WTC11 (cell line): ENCODE measurements around the gene ERBB2. TPM values are rescaled to one million over a fixed set of nuclear protein-coding genes. Genes with fewer than 3 reads are reported as not detected.

Source experiments
- CREB1 ChIP-seq: sonication (generic); formaldehyde crosslinking; IDR thresholded peaks from 2 replicates; pipeline ENCODE4 v1.8.0; 2023; ENCODE audit warnings: mild to moderate bottlenecking, missing genetic modification reagents
- FOXP4 ChIP-seq: sonication (generic); formaldehyde crosslinking; IDR thresholded peaks from 2 replicates; pipeline ENCODE4 v1.8.0; 2022; ENCODE audit warnings: mild to moderate bottlenecking, missing genetic modification reagents
- GRHL2 ChIP-seq: fragments of 250-450 bp; sonication (Bioruptor Pico); IDR thresholded peaks from 2 replicates; pipeline ENCODE4 v1.8.0; 2022; ENCODE audit warnings: mild to moderate bottlenecking, moderate library complexity; ENCODE audit not compliant: insufficient replicate concordance, severe bottlenecking
- GTF2I ChIP-seq: fragments of 250-450 bp; sonication (Bioruptor Pico); conservative IDR thresholded peaks from 2 replicates; pipeline ENCODE4 v1.4.0; 2021; ENCODE audit warnings: mild to moderate bottlenecking
- HMGA2 ChIP-seq: fragments of 250-450 bp; sonication (Bioruptor Pico); IDR thresholded peaks from 2 replicates; pipeline ENCODE4 v1.4.0; 2021; ENCODE audit warnings: mild to moderate bottlenecking, moderate library complexity
- IRF1 ChIP-seq: sonication (generic); formaldehyde crosslinking; IDR thresholded peaks from 2 replicates; pipeline ENCODE4 v1.8.0; 2023; ENCODE audit warnings: missing genetic modification reagents
- JAZF1 ChIP-seq: fragments of 250-450 bp; sonication (Bioruptor Pico); IDR thresholded peaks from 2 replicates; pipeline ENCODE4 v1.9.0; 2021; ENCODE audit warnings: moderate library complexity, mild to moderate bottlenecking, inconsistent platforms
- JUN ChIP-seq: sonication (generic); formaldehyde crosslinking; IDR thresholded peaks from 2 replicates; pipeline ENCODE4 v1.8.0; 2023; ENCODE audit warnings: mild to moderate bottlenecking, missing genetic modification reagents
- NFATC4 ChIP-seq: fragments of 250-450 bp; sonication (Bioruptor Pico); IDR thresholded peaks from 2 replicates; pipeline ENCODE4 v1.9.0; 2021; ENCODE audit warnings: mild to moderate bottlenecking
- NFYB ChIP-seq: sonication (generic); formaldehyde crosslinking; conservative IDR thresholded peaks from 2 replicates; pipeline ENCODE4 v1.8.0; 2022; ENCODE audit warnings: low read depth, missing genetic modification reagents
- NR2C2 ChIP-seq: sonication (generic); formaldehyde crosslinking; IDR thresholded peaks from 2 replicates; pipeline ENCODE4 v1.8.0; 2022; ENCODE audit warnings: mild to moderate bottlenecking, missing genetic modification reagents
- OVOL2 ChIP-seq: fragments of 250-450 bp; sonication (Bioruptor Pico); IDR thresholded peaks from 2 replicates; pipeline ENCODE4 v1.9.0; 2021; ENCODE audit warnings: mild to moderate bottlenecking, borderline replicate concordance
- RORB ChIP-seq: fragments of 250-450 bp; sonication (Bioruptor Pico); IDR thresholded peaks from 2 replicates; pipeline ENCODE4 v1.9.0; 2021; ENCODE audit warnings: mild to moderate bottlenecking
- SMAD4 ChIP-seq: sonication (generic); formaldehyde crosslinking; IDR thresholded peaks from 2 replicates; pipeline ENCODE4 v1.8.0; 2022; ENCODE audit warnings: mild to moderate bottlenecking, missing genetic modification reagents
- SOX15 ChIP-seq: fragments of 250-450 bp; sonication (Bioruptor Pico); IDR thresholded peaks from 2 replicates; pipeline ENCODE4 v1.9.0; 2021; ENCODE audit warnings: mild to moderate bottlenecking
- TEAD4 ChIP-seq: sonication (generic); formaldehyde crosslinking; IDR thresholded peaks from 2 replicates; pipeline ENCODE4 v1.8.0; 2022; ENCODE audit warnings: mild to moderate bottlenecking, missing genetic modification reagents
- ZBTB21 ChIP-seq: sonication (generic); formaldehyde crosslinking; IDR thresholded peaks from 2 replicates; pipeline ENCODE4 v1.8.1; 2023; ENCODE audit warnings: mild to moderate bottlenecking, missing genetic modification reagents, borderline replicate concordance
- ZNF232 ChIP-seq: sonication (generic); formaldehyde crosslinking; IDR thresholded peaks from 2 replicates; pipeline ENCODE4 v1.8.0; 2022; ENCODE audit warnings: mild to moderate bottlenecking, missing genetic modification reagents
- ZNF396 ChIP-seq: fragments of 250-450 bp; sonication (Bioruptor Pico); IDR thresholded peaks from 2 replicates; pipeline ENCODE4 v1.8.0; 2021; ENCODE audit warnings: mild to moderate bottlenecking, moderate library complexity, borderline replicate concordance
- ZNF671 ChIP-seq: fragments of 250-450 bp; sonication (Bioruptor Pico); IDR thresholded peaks from 2 replicates; pipeline ENCODE4 v1.8.0; 2021; ENCODE audit warnings: mild to moderate bottlenecking
- total RNA-seq: library from RNA; stranded (reverse); gene quantifications from 3 replicates; pipeline ENCODE4 v1.2.3, GENCODE V29; 2021
- TF ChIP-seq, protein P1 (sequence below): sonication (generic); formaldehyde crosslinking; IDR thresholded peaks from 2 replicates; pipeline ENCODE4 v1.8.1; 2022; ENCODE audit warnings: mild to moderate bottlenecking, moderate library complexity, missing genetic modification reagents
- TF ChIP-seq, protein P2 (sequence below): sonication (generic); formaldehyde crosslinking; IDR thresholded peaks from 2 replicates; pipeline ENCODE4 v1.8.0; 2022; ENCODE audit warnings: missing genetic modification reagents
- TF ChIP-seq, protein P3 (sequence below): fragments of 250-450 bp; sonication (Bioruptor Pico); IDR thresholded peaks from 2 replicates; pipeline ENCODE4 v1.9.0; 2021; ENCODE audit warnings: mild to moderate bottlenecking, borderline replicate concordance
- TF ChIP-seq, protein P4 (sequence below): fragments of 200-600 bp; IDR thresholded peaks from 2 replicates; pipeline ENCODE4 v1.8.0; 2022; ENCODE audit warnings: antibody characterized with exemption
- TF ChIP-seq, protein P5 (sequence below): sonication (generic); formaldehyde crosslinking; IDR thresholded peaks from 2 replicates; pipeline ENCODE4 v1.8.1; 2022; ENCODE audit warnings: missing genetic modification reagents, borderline replicate concordance

Gene ERBB2
- total RNA-seq, 1 experiment from 2014 or later: 209 TPM

DNA sequence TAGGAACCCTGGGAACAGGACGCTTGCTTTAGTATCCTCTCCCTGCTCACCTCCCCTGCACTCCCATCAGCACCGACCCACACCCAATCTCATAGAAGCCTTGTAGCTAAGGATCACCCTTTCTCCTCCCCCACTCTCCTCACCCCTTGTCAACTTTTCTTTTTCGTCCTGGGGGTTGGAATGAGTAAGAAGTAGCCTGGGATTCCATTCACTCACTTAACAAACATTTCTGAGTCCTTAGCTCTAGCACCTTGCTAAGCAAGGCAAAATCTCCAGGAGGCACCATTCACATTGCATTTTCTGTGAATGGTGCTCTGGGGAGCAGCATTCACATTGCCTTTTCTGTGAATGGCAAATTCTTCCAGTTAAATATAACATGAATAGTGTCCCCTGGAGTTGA lies 10.9 kb upstream of the ERBB2 start (continued):
- TF ChIP-seq, protein P1, sequence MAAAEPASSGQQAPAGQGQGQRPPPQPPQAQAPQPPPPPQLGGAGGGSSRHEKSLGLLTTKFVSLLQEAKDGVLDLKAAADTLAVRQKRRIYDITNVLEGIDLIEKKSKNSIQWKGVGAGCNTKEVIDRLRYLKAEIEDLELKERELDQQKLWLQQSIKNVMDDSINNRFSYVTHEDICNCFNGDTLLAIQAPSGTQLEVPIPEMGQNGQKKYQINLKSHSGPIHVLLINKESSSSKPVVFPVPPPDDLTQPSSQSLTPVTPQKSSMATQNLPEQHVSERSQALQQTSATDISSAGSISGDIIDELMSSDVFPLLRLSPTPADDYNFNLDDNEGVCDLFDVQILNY (CRISPR knock-in tag): no peak
- TF ChIP-seq FOXP4 (CRISPR knock-in tag) (peak; percentile 51; the same call in 1 of the 2 replicates), SMAD4 (no peak), IRF1 (CRISPR knock-in tag) (no peak), GTF2I (CRISPR knock-in tag) (no peak), CREB1 (CRISPR knock-in tag) (no peak), NFYB (CRISPR knock-in tag) (no peak), OVOL2 (CRISPR knock-in tag) (no peak), NR2C2 (CRISPR knock-in tag) (no peak), ZNF232 (CRISPR knock-in tag) (no peak), GRHL2 (CRISPR knock-in tag) (no peak), NFATC4 (CRISPR knock-in tag) (no peak), JUN (CRISPR knock-in tag) (no peak), RORB (CRISPR knock-in tag) (no peak), SOX15 (no peak), ZNF396 (CRISPR knock-in tag) (no peak), ZBTB21 (no peak), ZNF671 (CRISPR knock-in tag) (no peak), JAZF1 (CRISPR knock-in tag) (no peak), HMGA2 (CRISPR knock-in tag) (no peak), TEAD4 (CRISPR knock-in tag) (peak; percentile 42; the same call in 1 of the 2 replicates)
- TF ChIP-seq, protein P2, sequence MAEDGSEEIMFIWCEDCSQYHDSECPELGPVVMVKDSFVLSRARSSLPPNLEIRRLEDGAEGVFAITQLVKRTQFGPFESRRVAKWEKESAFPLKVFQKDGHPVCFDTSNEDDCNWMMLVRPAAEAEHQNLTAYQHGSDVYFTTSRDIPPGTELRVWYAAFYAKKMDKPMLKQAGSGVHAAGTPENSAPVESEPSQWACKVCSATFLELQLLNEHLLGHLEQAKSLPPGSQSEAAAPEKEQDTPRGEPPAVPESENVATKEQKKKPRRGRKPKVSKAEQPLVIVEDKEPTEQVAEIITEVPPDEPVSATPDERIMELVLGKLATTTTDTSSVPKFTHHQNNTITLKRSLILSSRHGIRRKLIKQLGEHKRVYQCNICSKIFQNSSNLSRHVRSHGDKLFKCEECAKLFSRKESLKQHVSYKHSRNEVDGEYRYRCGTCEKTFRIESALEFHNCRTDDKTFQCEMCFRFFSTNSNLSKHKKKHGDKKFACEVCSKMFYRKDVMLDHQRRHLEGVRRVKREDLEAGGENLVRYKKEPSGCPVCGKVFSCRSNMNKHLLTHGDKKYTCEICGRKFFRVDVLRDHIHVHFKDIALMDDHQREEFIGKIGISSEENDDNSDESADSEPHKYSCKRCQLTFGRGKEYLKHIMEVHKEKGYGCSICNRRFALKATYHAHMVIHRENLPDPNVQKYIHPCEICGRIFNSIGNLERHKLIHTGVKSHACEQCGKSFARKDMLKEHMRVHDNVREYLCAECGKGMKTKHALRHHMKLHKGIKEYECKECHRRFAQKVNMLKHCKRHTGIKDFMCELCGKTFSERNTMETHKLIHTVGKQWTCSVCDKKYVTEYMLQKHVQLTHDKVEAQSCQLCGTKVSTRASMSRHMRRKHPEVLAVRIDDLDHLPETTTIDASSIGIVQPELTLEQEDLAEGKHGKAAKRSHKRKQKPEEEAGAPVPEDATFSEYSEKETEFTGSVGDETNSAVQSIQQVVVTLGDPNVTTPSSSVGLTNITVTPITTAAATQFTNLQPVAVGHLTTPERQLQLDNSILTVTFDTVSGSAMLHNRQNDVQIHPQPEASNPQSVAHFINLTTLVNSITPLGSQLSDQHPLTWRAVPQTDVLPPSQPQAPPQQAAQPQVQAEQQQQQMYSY: no peak
- TF ChIP-seq, protein P3, sequence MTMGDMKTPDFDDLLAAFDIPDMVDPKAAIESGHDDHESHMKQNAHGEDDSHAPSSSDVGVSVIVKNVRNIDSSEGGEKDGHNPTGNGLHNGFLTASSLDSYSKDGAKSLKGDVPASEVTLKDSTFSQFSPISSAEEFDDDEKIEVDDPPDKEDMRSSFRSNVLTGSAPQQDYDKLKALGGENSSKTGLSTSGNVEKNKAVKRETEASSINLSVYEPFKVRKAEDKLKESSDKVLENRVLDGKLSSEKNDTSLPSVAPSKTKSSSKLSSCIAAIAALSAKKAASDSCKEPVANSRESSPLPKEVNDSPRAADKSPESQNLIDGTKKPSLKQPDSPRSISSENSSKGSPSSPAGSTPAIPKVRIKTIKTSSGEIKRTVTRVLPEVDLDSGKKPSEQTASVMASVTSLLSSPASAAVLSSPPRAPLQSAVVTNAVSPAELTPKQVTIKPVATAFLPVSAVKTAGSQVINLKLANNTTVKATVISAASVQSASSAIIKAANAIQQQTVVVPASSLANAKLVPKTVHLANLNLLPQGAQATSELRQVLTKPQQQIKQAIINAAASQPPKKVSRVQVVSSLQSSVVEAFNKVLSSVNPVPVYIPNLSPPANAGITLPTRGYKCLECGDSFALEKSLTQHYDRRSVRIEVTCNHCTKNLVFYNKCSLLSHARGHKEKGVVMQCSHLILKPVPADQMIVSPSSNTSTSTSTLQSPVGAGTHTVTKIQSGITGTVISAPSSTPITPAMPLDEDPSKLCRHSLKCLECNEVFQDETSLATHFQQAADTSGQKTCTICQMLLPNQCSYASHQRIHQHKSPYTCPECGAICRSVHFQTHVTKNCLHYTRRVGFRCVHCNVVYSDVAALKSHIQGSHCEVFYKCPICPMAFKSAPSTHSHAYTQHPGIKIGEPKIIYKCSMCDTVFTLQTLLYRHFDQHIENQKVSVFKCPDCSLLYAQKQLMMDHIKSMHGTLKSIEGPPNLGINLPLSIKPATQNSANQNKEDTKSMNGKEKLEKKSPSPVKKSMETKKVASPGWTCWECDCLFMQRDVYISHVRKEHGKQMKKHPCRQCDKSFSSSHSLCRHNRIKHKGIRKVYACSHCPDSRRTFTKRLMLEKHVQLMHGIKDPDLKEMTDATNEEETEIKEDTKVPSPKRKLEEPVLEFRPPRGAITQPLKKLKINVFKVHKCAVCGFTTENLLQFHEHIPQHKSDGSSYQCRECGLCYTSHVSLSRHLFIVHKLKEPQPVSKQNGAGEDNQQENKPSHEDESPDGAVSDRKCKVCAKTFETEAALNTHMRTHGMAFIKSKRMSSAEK: no peak
- TF ChIP-seq, protein P4, sequence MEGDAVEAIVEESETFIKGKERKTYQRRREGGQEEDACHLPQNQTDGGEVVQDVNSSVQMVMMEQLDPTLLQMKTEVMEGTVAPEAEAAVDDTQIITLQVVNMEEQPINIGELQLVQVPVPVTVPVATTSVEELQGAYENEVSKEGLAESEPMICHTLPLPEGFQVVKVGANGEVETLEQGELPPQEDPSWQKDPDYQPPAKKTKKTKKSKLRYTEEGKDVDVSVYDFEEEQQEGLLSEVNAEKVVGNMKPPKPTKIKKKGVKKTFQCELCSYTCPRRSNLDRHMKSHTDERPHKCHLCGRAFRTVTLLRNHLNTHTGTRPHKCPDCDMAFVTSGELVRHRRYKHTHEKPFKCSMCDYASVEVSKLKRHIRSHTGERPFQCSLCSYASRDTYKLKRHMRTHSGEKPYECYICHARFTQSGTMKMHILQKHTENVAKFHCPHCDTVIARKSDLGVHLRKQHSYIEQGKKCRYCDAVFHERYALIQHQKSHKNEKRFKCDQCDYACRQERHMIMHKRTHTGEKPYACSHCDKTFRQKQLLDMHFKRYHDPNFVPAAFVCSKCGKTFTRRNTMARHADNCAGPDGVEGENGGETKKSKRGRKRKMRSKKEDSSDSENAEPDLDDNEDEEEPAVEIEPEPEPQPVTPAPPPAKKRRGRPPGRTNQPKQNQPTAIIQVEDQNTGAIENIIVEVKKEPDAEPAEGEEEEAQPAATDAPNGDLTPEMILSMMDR: no peak
- TF ChIP-seq, protein P5, sequence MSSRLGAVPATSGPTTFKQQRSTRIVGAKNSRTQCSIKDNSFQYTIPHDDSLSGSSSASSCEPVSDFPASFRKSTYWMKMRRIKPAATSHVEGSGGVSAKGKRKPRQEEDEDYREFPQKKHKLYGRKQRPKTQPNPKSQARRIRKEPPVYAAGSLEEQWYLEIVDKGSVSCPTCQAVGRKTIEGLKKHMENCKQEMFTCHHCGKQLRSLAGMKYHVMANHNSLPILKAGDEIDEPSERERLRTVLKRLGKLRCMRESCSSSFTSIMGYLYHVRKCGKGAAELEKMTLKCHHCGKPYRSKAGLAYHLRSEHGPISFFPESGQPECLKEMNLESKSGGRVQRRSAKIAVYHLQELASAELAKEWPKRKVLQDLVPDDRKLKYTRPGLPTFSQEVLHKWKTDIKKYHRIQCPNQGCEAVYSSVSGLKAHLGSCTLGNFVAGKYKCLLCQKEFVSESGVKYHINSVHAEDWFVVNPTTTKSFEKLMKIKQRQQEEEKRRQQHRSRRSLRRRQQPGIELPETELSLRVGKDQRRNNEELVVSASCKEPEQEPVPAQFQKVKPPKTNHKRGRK (CRISPR knock-in tag): no peak
